GM19438 (cell line): ENCODE measurements around the gene CLDN17.

Experiments used
- ATAC-seq: cut with Tn5 transposase; IDR thresholded peaks from one replicate; pipeline ENCODE4 v1.9.1; 2021; ENCODE audit warnings: low read depth; ENCODE audit not compliant: unreplicated experiment

The CLDN17 gene

GRCh38 chr21:30166705-30167104, at the start of gene CLDN17:
CLDN17 (minus strand) TSS chr21:30166805; CDS start chr21:30166617, 188 bp downstream.
- ATAC-seq = no peak

- no peak for ATAC-seq
Observed at GRCh38 chr21:30216041-30216723, 49.6 kb upstream of the CLDN17 start, which contains the start of gene CLDN8. CLDN8 (minus strand) TSS chr21:30216097; CDS start chr21:30215925, 172 bp downstream.

- no peak for ATAC-seq
Observed at GRCh38 chr21:30211071-30211470, 44.5 kb upstream of the CLDN17 start.

GRCh38 chr21:30209601-30210000, 43.0 kb upstream of the CLDN17 start:
- no peak for ATAC-seq

- no peak for ATAC-seq
Observed at GRCh38 chr21:30207252-30207579, 40.6 kb upstream of the CLDN17 start.

- no peak for ATAC-seq
Observed at GRCh38 chr21:30206551-30207251, 40.1 kb upstream of the CLDN17 start.

- ATAC-seq = no peak
Observed at GRCh38 chr21:30200000-30200399, 33.4 kb upstream of the CLDN17 start.

- no peak for ATAC-seq
Observed at GRCh38 chr21:30194701-30195299, 28.2 kb upstream of the CLDN17 start.

GRCh38 chr21:30193201-30193600, 26.6 kb upstream of the CLDN17 start:
- ATAC-seq = no peak

GRCh38 chr21:30190554-30190953, 23.9 kb upstream of the CLDN17 start:
- ATAC-seq = no peak

- no peak for ATAC-seq
Observed at GRCh38 chr21:30189773-30190172, 23.2 kb upstream of the CLDN17 start.

- ATAC-seq = no peak
Observed at GRCh38 chr21:30186242-30186641, 19.6 kb upstream of the CLDN17 start.

- ATAC-seq = no peak
Observed at GRCh38 chr21:30168086-30168485, 1.5 kb upstream of the CLDN17 start.

GRCh38 chr21:30166171-30166570, 434 bp downstream of the CLDN17 start:
- ATAC-seq = no peak

- ATAC-seq = no peak
Observed at GRCh38 chr21:30164796-30165195, 1.8 kb downstream of the CLDN17 start.

GRCh38 chr21:30153697-30154340, 12.8 kb downstream of the CLDN17 start:
- ATAC-seq = no peak

GRCh38 chr21:30152792-30153191, 13.8 kb downstream of the CLDN17 start:
- ATAC-seq = no peak

- ATAC-seq = no peak
Observed at GRCh38 chr21:30148906-30149305, 17.7 kb downstream of the CLDN17 start.

- ATAC-seq = no peak
Observed at GRCh38 chr21:30146558-30147282, 19.9 kb downstream of the CLDN17 start.

- no peak for ATAC-seq
Observed at GRCh38 chr21:30138483-30138882, 28.1 kb downstream of the CLDN17 start.

GRCh38 chr21:30129246-30129645, 37.4 kb downstream of the CLDN17 start:
- ATAC-seq = no peak
